Measurements from ENCODE around the gene PRKAR1A. TPM values are rescaled to one million over a fixed set of nuclear protein-coding genes. Genes with fewer than 3 reads are reported as not detected.

PRKAR1A gene
- total and polyA plus RNA-seq, 8 donors: 22.6 to 323 (median 80.3) TPM

- intact Hi-C loops (cut with DNase I; ENCODE audit: low total_unique reads): loop anchor here (10.0 kb wide), 1 partner anchor 232 kb away; no protein-coding TSS in a partner anchor
- H3K27me3 ChIP-seq: no peaks in the 10 kb centered on the region
- H3K36me3 ChIP-seq: peaks cover 54 to 98% (median 91%) of the 10 kb centered on the region in 4 donors
- H3K27ac ChIP-seq: no peak overlapping the region
- no peak overlapping the region for H3K4me3 ChIP-seq
- TF ChIP-seq CTCF (IDR thresholded peaks at IDR 0.05) (no peak), POLR2AphosphoS5 (IDR thresholded peaks at IDR 0.05) (no peak), POLR2A (IDR thresholded peaks at IDR 0.05) (no peak), EP300 (IDR thresholded peaks at IDR 0.05) (no peak)
- DNase-seq: no peak
- H3K4me1 ChIP-seq: peaks cover 0 to 15% (median 5%) of the 10 kb centered on the region in 4 donors
- no peaks in the 10 kb centered on the region for H3K9me3 ChIP-seq
- WGBS, 5 donors: 75 to 89% (median 85%) methylated on average over 3 of the region's 3 CpGs
Observed at GRCh38 chr17:68532826-68533225, 20.6 kb downstream of the PRKAR1A start.

GRCh38 chr17:68533887-68534694 is 21.9 kb downstream of the PRKAR1A start:
- no peak overlapping the region for H3K4me3 ChIP-seq
- no peaks in the 10 kb centered on the region for H3K9me3 ChIP-seq
- peaks cover 0 to 10% (median 3%) of the 10 kb centered on the region in 4 donors for H3K4me1 ChIP-seq
- DNase-seq: peak in 1 of 2 donors; percentile 39
- peak in 4 of 7 experiments; percentile 7 to 26 (median 12) for TF ChIP-seq CTCF (IDR thresholded peaks at IDR 0.05)
- TF ChIP-seq POLR2AphosphoS5 (IDR thresholded peaks at IDR 0.05): no peak
- TF ChIP-seq POLR2A (IDR thresholded peaks at IDR 0.05): no peak
- no peak for TF ChIP-seq EP300 (IDR thresholded peaks at IDR 0.05)
- intact Hi-C loops (cut with DNase I; ENCODE audit: low total_unique reads): loop anchor here (10.0 kb wide), 1 partner anchor 231 kb away; no protein-coding TSS in a partner anchor
- H3K27ac ChIP-seq: peak overlapping the region in 1 of 5 donors; percentile 23
- no peaks in the 10 kb centered on the region for H3K27me3 ChIP-seq
- H3K36me3 ChIP-seq: peaks cover 59 to 98% (median 91%) of the 10 kb centered on the region in 4 donors
- WGBS, 5 donors: 55 to 70% (median 63%) methylated on average over 6 of the region's 6 CpGs

- 81 to 90% (median 83%) methylated on average over 6 of the region's 6 CpGs for WGBS, 5 donors
- H3K36me3 ChIP-seq: peaks cover 59 to 98% (median 91%) of the 10 kb centered on the region in 4 donors
- intact Hi-C loops (cut with DNase I; ENCODE audit: low total_unique reads): loop anchor here (10.0 kb wide), 1 partner anchor 230 kb away; no protein-coding TSS in a partner anchor
Observed at GRCh38 chr17:68534695-68535088, 22.5 kb downstream of the PRKAR1A start.

More at GRCh38 chr17:68534695-68535088, 22.5 kb downstream of the PRKAR1A start:
- H3K9me3 ChIP-seq: no peaks in the 10 kb centered on the region
- H3K4me3 ChIP-seq: no peak overlapping the region
- H3K27me3 ChIP-seq: no peaks in the 10 kb centered on the region
- peaks cover 0 to 15% (median 6%) of the 10 kb centered on the region in 4 donors for H3K4me1 ChIP-seq
- TF ChIP-seq POLR2A (IDR thresholded peaks at IDR 0.05): no peak
- no peak for TF ChIP-seq EP300 (IDR thresholded peaks at IDR 0.05)
- TF ChIP-seq CTCF (IDR thresholded peaks at IDR 0.05): no peak
- TF ChIP-seq POLR2AphosphoS5 (IDR thresholded peaks at IDR 0.05): no peak
- H3K27ac ChIP-seq: no peak overlapping the region
- DNase-seq: no peak

Measured in stomach (tissue), 9 donors.